HUES6 (cell line): ENCODE data around the gene CCL2.

Experiments
- H3K27ac ChIP-seq: 2 replicates; pipeline ENCODE4 v1.7.0; 2013; ENCODE audit warnings: low read depth, mild to moderate bottlenecking, low read length, inconsistent platforms
- H3K27me3 ChIP-seq: 2 replicates; pipeline ENCODE4 v1.6.1; 2013; ENCODE audit warnings: low read length; ENCODE audit not compliant: control insufficient read depth, insufficient read depth
- H3K36me3 ChIP-seq: 2 replicates; pipeline ENCODE4 v1.6.1; 2013; ENCODE audit warnings: low read length; ENCODE audit not compliant: control insufficient read depth, insufficient read depth
- H3K4me1 ChIP-seq: 2 replicates; pipeline ENCODE4 v1.6.1; 2013; ENCODE audit warnings: low read length; ENCODE audit not compliant: control insufficient read depth, insufficient read depth
- H3K4me3 ChIP-seq: 2 replicates; pipeline ENCODE4 v1.5.1; 2013; ENCODE audit warnings: low read depth, low read length
- H3K9ac ChIP-seq: one replicate; pipeline ENCODE4 v1.6.1; 2013; ENCODE audit warnings: mild to moderate bottlenecking, low read length
- H3K9me3 ChIP-seq: 2 replicates; pipeline ENCODE4 v1.6.1; 2013; ENCODE audit warnings: low read depth, low read length; ENCODE audit not compliant: control insufficient read depth, insufficient read depth

The CCL2 gene

GRCh38 chr17:34252095-34252443 is 3.0 kb upstream of the CCL2 start:
- Histone ChIP-seq H3K36me3 (0 out of 2 replicates have a peak, but pooled peaks cover 2% of the 10 kb centered on the region), H3K9me3 (no peaks in the 10 kb centered on the region), H3K4me1 (peaks cover 53% of the 10 kb centered on the region), H3K9ac (no peak overlapping the region), H3K27ac (no peak overlapping the region), H3K27me3 (no peaks in the 10 kb centered on the region), H3K4me3 (no peak overlapping the region)

- no peak overlapping the region for H3K9ac ChIP-seq
- H3K4me1 ChIP-seq, result peaks cover 53% of the 10 kb centered on the region
- H3K9me3 ChIP-seq, result no peaks in the 10 kb centered on the region
- no peak overlapping the region for H3K4me3 ChIP-seq
- no peak overlapping the region for H3K27ac ChIP-seq
- H3K36me3 ChIP-seq, result 0 out of 2 replicates have a peak, but pooled peaks cover 2% of the 10 kb centered on the region
- no peaks in the 10 kb centered on the region for H3K27me3 ChIP-seq
Measured at GRCh38 chr17:34252444-34253138, 2.5 kb upstream of the CCL2 start.

- Histone ChIP-seq H3K27me3 (no peaks in the 10 kb centered on the region), H3K36me3 (0 out of 2 replicates have a peak, but pooled peaks cover 2% of the 10 kb centered on the region), H3K9me3 (no peaks in the 10 kb centered on the region), H3K4me1 (peaks cover 53% of the 10 kb centered on the region), H3K27ac (no peak overlapping the region), H3K9ac (no peak overlapping the region), H3K4me3 (no peak overlapping the region)
Measured at GRCh38 chr17:34253139-34253525, 2.0 kb upstream of the CCL2 start.

GRCh38 chr17:34254146-34254545 is 939 bp upstream of the CCL2 start:
- peaks cover 53% of the 10 kb centered on the region for H3K4me1 ChIP-seq
- H3K27ac ChIP-seq, result peak overlapping the region; percentile 65; the same call in 1 of the 2 replicates
- no peak overlapping the region for H3K9ac ChIP-seq
- no peaks in the 10 kb centered on the region for H3K27me3 ChIP-seq
- H3K36me3 ChIP-seq, result 0 out of 2 replicates have a peak, but pooled peaks cover 2% of the 10 kb centered on the region
- H3K9me3 ChIP-seq, result no peaks in the 10 kb centered on the region
- H3K4me3 ChIP-seq, result peak overlapping the region; percentile 62; the same call in 1 of the 2 replicates

- H3K4me1 ChIP-seq, result peaks cover 52% of the 10 kb centered on the region
- H3K27ac ChIP-seq, result peak overlapping the region; percentile 65; the same call in 1 of the 2 replicates
- 0 out of 2 replicates have a peak, but pooled peaks cover 2% of the 10 kb centered on the region for H3K36me3 ChIP-seq
- no peaks in the 10 kb centered on the region for H3K27me3 ChIP-seq
- H3K9me3 ChIP-seq, result no peaks in the 10 kb centered on the region
- peak overlapping the region; percentile 62 for H3K4me3 ChIP-seq
- peak overlapping the region; percentile 64 for H3K9ac ChIP-seq
Measured at GRCh38 chr17:34255381-34255732, 272 bp downstream of the CCL2 start.

GRCh38 chr17:34255841-34256240 is 756 bp downstream of the CCL2 start:
- peak overlapping the region; percentile 62 for H3K4me3 ChIP-seq

GRCh38 chr17:34257299-34257985 is 2.4 kb downstream of the CCL2 start:
- peaks cover 32% of the 10 kb centered on the region for H3K4me1 ChIP-seq
- 0 out of 2 replicates have a peak, but pooled peaks cover 2% of the 10 kb centered on the region for H3K36me3 ChIP-seq
- H3K9ac ChIP-seq, result no peak overlapping the region
- no peaks in the 10 kb centered on the region for H3K9me3 ChIP-seq
- H3K27ac ChIP-seq, result no peak overlapping the region
- H3K4me3 ChIP-seq, result no peak overlapping the region
- H3K27me3 ChIP-seq, result no peaks in the 10 kb centered on the region

More at GRCh38 chr17:34255841-34256240, 756 bp downstream of the CCL2 start:
- Histone ChIP-seq H3K27me3 (no peaks in the 10 kb centered on the region), H3K9ac (peak overlapping the region; percentile 64), H3K9me3 (no peaks in the 10 kb centered on the region), H3K27ac (no peak overlapping the region; the same call in 1 of the 2 replicates), H3K4me1 (peaks cover 47% of the 10 kb centered on the region), H3K36me3 (0 out of 2 replicates have a peak, but pooled peaks cover 2% of the 10 kb centered on the region)

- H3K9me3 ChIP-seq, result no peaks in the 10 kb centered on the region
- H3K36me3 ChIP-seq, result 0 out of 2 replicates have a peak, but pooled peaks cover 2% of the 10 kb centered on the region
- peaks cover 26% of the 10 kb centered on the region for H3K4me1 ChIP-seq
- H3K9ac ChIP-seq, result no peak overlapping the region
- H3K27ac ChIP-seq, result no peak overlapping the region
- no peaks in the 10 kb centered on the region for H3K27me3 ChIP-seq
- no peak overlapping the region for H3K4me3 ChIP-seq
Measured at GRCh38 chr17:34257986-34258326, 2.9 kb downstream of the CCL2 start.

- no peak overlapping the region for H3K4me3 ChIP-seq
- H3K27ac ChIP-seq, result no peak overlapping the region
- 0 out of 2 replicates have a peak, but pooled peaks cover 2% of the 10 kb centered on the region for H3K36me3 ChIP-seq
Measured at GRCh38 chr17:34259146-34259545, 4.1 kb downstream of the CCL2 start.

GRCh38 chr17:34260861-34261260 is 5.8 kb downstream of the CCL2 start:
- H3K27me3 ChIP-seq, result no peaks in the 10 kb centered on the region
- H3K27ac ChIP-seq, result no peak overlapping the region
- no peak overlapping the region for H3K4me3 ChIP-seq
- H3K36me3 ChIP-seq, result 0 out of 2 replicates have a peak, but pooled peaks cover 2% of the 10 kb centered on the region
- H3K4me1 ChIP-seq, result peaks cover under 1% of the 10 kb centered on the region; the same call in 1 of the 2 replicates
- no peaks in the 10 kb centered on the region for H3K9me3 ChIP-seq
- H3K9ac ChIP-seq, result no peak overlapping the region

More at GRCh38 chr17:34259146-34259545, 4.1 kb downstream of the CCL2 start:
- H3K27me3 ChIP-seq, result no peaks in the 10 kb centered on the region
- peaks cover 16% of the 10 kb centered on the region for H3K4me1 ChIP-seq
- H3K9me3 ChIP-seq, result no peaks in the 10 kb centered on the region
- H3K9ac ChIP-seq, result no peak overlapping the region
